GM12878 (cell line): ENCODE measurements around the gene CACNG4. TPM values are rescaled to one million over a fixed set of nuclear protein-coding genes. Genes with fewer than 3 reads are reported as not detected.

Experiments used
- ATAC-seq: fragments of 200-7000 bp; cut with Tn5 transposase; 3 replicates; pipeline ENCODE4 v1.9.1; 2020; ENCODE audit warnings: mild to moderate bottlenecking, moderate library complexity
- BruUV-seq: library from RNA; stranded (reverse); fragments of 400-500 nt; replicated peaks from 2 replicates; lab custom pipeline; 2021; lab: Mats Ljungman, UMichigan
- CTCF ChIA-PET: fragments of 300-600 bp; sonication (Branson Sonifier 250); formaldehyde crosslinking; extraction: SDS; loops from one replicate; lab custom pipeline; 2021; ENCODE audit warnings: inconsistent platforms; lab: Yijun Ruan, JAX
- POLR2A ChIA-PET: fragments of 350-600 bp; formaldehyde crosslinking; extraction: SDS; loops from one replicate; lab custom pipeline; 2021; ENCODE audit warnings: inconsistent platforms; lab: Charles Lee
- RAD21 ChIA-PET: fragments of 300-600 bp; sonication (Branson Sonifier 250); formaldehyde crosslinking; loops from one replicate; lab custom pipeline; 2023; ENCODE audit warnings: antibody characterized with exemption; ENCODE audit not compliant: unreplicated experiment; lab: Charles Lee
- SMC1A ChIA-PET: fragments of 300-600 bp; sonication (Branson Sonifier 250); formaldehyde crosslinking; loops from one replicate; lab custom pipeline; 2023; ENCODE audit not compliant: unreplicated experiment, uncharacterized antibody; lab: Charles Lee
- DNase-seq: peaks from one replicate; pipeline ENCODE4 v3.0.0-alpha.2; 2011; ENCODE audit warnings: low read depth, low spot score
- FAIRE-seq: peaks from 3 replicates; lab custom pipeline; 2011; peaks lifted over from hg19 to GRCh38; lab: Jason Lieb, UNC
- H2AFZ ChIP-seq: 2 replicates; pipeline ENCODE4 v1.6.0; 2011; ENCODE audit warnings: low read depth, low read length, control low read depth; ENCODE audit not compliant: control insufficient read depth
- H3K27ac ChIP-seq: 2 replicates; pipeline ENCODE4 v1.5.1; 2011; ENCODE audit warnings: control low read depth; ENCODE audit not compliant: control insufficient read depth, insufficient read depth
- H3K27me3 ChIP-seq, 2 experiments: replicated peaks in 1 of 2; 2 replicates each; pipeline versions ENCODE4 v1.6.0 to v1.6.1; 2011; ENCODE audit warnings: low read length in 1 of 2; ENCODE audit not compliant: control insufficient read depth in 2 of 2, insufficient read depth in 2 of 2
- H3K36me3 ChIP-seq, 2 experiments: 2 replicates each; pipeline ENCODE4 v1.5.1; 2011; ENCODE audit warnings: low read length in 1 of 2; ENCODE audit not compliant: control insufficient read depth in 2 of 2, insufficient read depth in 2 of 2
- H3K4me1 ChIP-seq: 2 replicates; pipeline ENCODE4 v1.6.1; 2011; ENCODE audit warnings: mild to moderate bottlenecking, low read length, moderate library complexity, mixed read lengths; ENCODE audit not compliant: control insufficient read depth, insufficient read depth
- H3K4me2 ChIP-seq: 2 replicates; pipeline ENCODE4 v1.6.0; 2011; ENCODE audit warnings: control low read depth; ENCODE audit not compliant: control insufficient read depth, insufficient read depth
- H3K4me3 ChIP-seq: fragments of 200-600 bp; sonication (generic); 2 replicates; pipeline ENCODE4 v1.5.1; 2016
- H3K79me2 ChIP-seq: 2 replicates; pipeline ENCODE4 v1.6.0; 2011; ENCODE audit warnings: low read length; ENCODE audit not compliant: control insufficient read depth, insufficient read depth
- H3K9ac ChIP-seq: 2 replicates; pipeline ENCODE4 v1.8.0; 2011; ENCODE audit warnings: low read length, control low read depth, mixed read lengths; ENCODE audit not compliant: control insufficient read depth, insufficient read depth
- H3K9me3 ChIP-seq: replicated peaks from 3 replicates; pipeline ENCODE4 v1.5.1; 2011; ENCODE audit warnings: mild to moderate bottlenecking, low read length; ENCODE audit not compliant: control insufficient read depth, insufficient read depth
- H4K20me1 ChIP-seq: 2 replicates; pipeline ENCODE4 v1.6.0; 2011; ENCODE audit not compliant: control insufficient read depth, insufficient read depth
- CEBPB ChIP-seq, 2 experiments: fragments of 150-350 bp in 1 of 2; IDR thresholded peaks; 2 replicates each; pipeline ENCODE4 v1.6.1; 2012 to 2014; ENCODE audit warnings: low read depth in 2 of 2, low read length in 2 of 2, borderline replicate concordance in 1 of 2, inconsistent platforms in 1 of 2
- CREM ChIP-seq: IDR thresholded peaks from 2 replicates; pipeline ENCODE4 v1.6.1; 2014; ENCODE audit warnings: antibody characterized with exemption, low read depth
- HDAC6 ChIP-seq: fragments of 200-600 bp; sonication (generic); IDR thresholded peaks from one replicate; pipeline ENCODE4 v1.8.0; 2017; ENCODE audit warnings: antibody characterized with exemption; ENCODE audit not compliant: unreplicated experiment
- IRF4 ChIP-seq: IDR thresholded peaks from 2 replicates; pipeline ENCODE4 v1.6.1; 2011; ENCODE audit warnings: low read depth, low read length
- MEF2B ChIP-seq: fragments of 450-650 bp; IDR thresholded peaks from 2 replicates; pipeline ENCODE4 v1.6.1; 2018; ENCODE audit warnings: mild to moderate bottlenecking, moderate library complexity; ENCODE audit not compliant: partially characterized antibody, poor library complexity, severe bottlenecking
- MXI1 ChIP-seq: fragments of 150-350 bp; IDR thresholded peaks from 2 replicates; pipeline ENCODE4 v1.6.1; 2011; ENCODE audit warnings: low read depth, mild to moderate bottlenecking, inconsistent platforms, low read length, improper control_type of control experiment
- MYC ChIP-seq: IDR thresholded peaks from 2 replicates; pipeline ENCODE4 v1.6.1; 2011; ENCODE audit warnings: mild to moderate bottlenecking, low read length, moderate library complexity, inconsistent platforms; ENCODE audit not compliant: insufficient read depth, insufficient replicate concordance, insufficient read length, severe bottlenecking
- NFYA ChIP-seq: IDR thresholded peaks from 2 replicates; pipeline ENCODE4 v1.6.1; 2011; ENCODE audit warnings: low read depth, mild to moderate bottlenecking, low read length, improper control_type of control experiment, borderline replicate concordance
- NFYB ChIP-seq: IDR thresholded peaks from 2 replicates; pipeline ENCODE4 v1.6.1; 2011; ENCODE audit warnings: low read depth, mild to moderate bottlenecking, low read length, improper control_type of control experiment, moderate library complexity; ENCODE audit not compliant: insufficient read depth
- NR2C2 ChIP-seq: IDR thresholded peaks from 2 replicates; pipeline ENCODE4 v1.6.1; 2011; ENCODE audit warnings: borderline replicate concordance, low read depth; ENCODE audit not compliant: control insufficient read depth, insufficient read length
- POLR2AphosphoS5 ChIP-seq: IDR thresholded peaks from 2 replicates; pipeline ENCODE4 v1.6.1; 2011; ENCODE audit warnings: mild to moderate bottlenecking, low read length, inconsistent platforms
- WGBS: methylation state at CpG from one replicate; pipeline ENCODE4 v1.1.6; 2016; ENCODE audit warnings: low lambda C conversion rate; ENCODE audit not compliant: insufficient replicate concordance, insufficient coverage; ENCODE audit errors: missing lambda C conversion rate; 5-methylcytosine and 5-hydroxymethylcytosine counted together
- in situ Hi-C: fragments of 300-500 bp; cut with MboI; formaldehyde crosslinking; loops from 9 replicates; pipeline ENCODE4 v1.14.3; 2018; ENCODE audit warnings: mixed read lengths
- intact Hi-C: fragments of 100-400 bp; cut with micrococcal nuclease; formaldehyde crosslinking; loops from one replicate; pipeline ENCODE4 v1.14.2; 2022; ENCODE audit not compliant: unreplicated experiment
- polyA plus RNA-seq, 11 experiments: library from polyadenylated mRNA; depleted of rRNA in 4 of 11; unstranded in 6 of 11; stranded (reverse) in 5 of 11; fragments of >200 nt; fragmentation: Nextera tagmentation in 4 of 11; fragmentation: Illumina TruSeq in 1 of 11; extraction: Ambion mirVana in 4 of 11; extraction: Trizol in 1 of 11; gene quantifications; 1 replicate in 1 of 11; 2 replicates in 10 of 11; pipeline versions ENCODE4 v1.2.1 to v1.2.3, GENCODE V29; 2011 to 2016; ENCODE audit warnings: inconsistent platforms in 2 of 11, missing spikeins in 2 of 11, low read depth in 1 of 11
- total RNA-seq, 4 experiments: library from RNA; depleted of rRNA in 3 of 4; stranded (reverse); fragments of >200 nt in 3 of 4; fragmentation: Illumina TruSeq in 1 of 4; extraction: Trizol in 1 of 4; gene quantifications; 2 replicates each; pipeline versions ENCODE4 v1.2.1 to v1.2.3, GENCODE V29; 2013 to 2021
- TF ChIP-seq, protein P1 (sequence below): fragments of 450-650 bp; IDR thresholded peaks from 2 replicates; pipeline ENCODE4 v1.6.1; 2014; ENCODE audit warnings: mild to moderate bottlenecking
- TF ChIP-seq, protein P2 (sequence below): IDR thresholded peaks from 2 replicates; pipeline ENCODE4 v1.6.1; 2011; ENCODE audit warnings: borderline replicate concordance, low read depth, mild to moderate bottlenecking, moderate library complexity, mixed read lengths, low read length; ENCODE audit not compliant: insufficient read depth; ENCODE audit errors: extremely low read length
- TF ChIP-seq, protein P3 (sequence below): IDR thresholded peaks from 2 replicates; pipeline ENCODE4 v1.6.1; 2012; ENCODE audit warnings: low read depth, low read length, improper control_type of control experiment

The CACNG4 gene
- total and polyA plus RNA-seq, 10 of the 15 experiments (the other 5 are each of a cell fraction or from before 2014, with no cell fraction given), result 0.08 TPM; not detected in 8

DNA sequence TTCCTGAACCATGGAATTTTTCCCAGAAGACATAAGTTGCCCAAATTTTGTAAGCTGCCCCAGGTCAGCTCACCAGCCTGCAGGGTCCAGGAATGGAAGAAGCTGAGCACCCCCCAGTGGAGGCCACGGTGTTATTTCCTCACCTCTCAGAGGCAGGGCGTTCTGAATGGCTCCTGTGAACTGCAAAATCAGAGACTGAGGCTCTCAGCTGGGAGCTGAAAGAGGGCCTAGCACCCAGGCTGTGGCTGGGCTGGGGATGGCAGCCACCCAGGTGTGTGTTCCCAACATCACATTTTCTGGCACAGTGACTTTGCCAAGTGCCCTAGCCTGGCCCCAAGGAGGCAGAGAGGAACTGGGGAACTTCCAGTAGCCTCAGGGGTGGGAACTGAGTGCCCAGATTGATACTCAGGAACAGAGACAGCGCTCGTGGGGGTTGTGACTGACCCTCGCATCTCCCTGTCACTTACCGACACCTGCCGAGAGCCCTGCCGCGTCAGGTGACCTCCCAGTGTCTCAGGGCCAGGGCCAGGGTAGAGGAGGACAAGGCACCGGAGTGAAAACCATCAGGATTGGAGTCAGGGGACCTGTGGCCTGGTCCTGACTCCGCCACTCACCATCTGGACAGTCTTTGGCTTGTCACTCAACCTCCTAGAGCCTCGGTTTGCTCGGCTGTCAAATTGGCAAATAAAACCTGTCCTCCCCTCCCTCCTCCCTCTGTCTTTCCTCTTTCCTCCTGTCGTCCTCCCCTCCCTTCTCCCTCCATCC is 11.3 kb downstream of the CACNG4 start (continued):
- TF ChIP-seq POLR2AphosphoS5, result no peak
- TF ChIP-seq, protein P1, sequence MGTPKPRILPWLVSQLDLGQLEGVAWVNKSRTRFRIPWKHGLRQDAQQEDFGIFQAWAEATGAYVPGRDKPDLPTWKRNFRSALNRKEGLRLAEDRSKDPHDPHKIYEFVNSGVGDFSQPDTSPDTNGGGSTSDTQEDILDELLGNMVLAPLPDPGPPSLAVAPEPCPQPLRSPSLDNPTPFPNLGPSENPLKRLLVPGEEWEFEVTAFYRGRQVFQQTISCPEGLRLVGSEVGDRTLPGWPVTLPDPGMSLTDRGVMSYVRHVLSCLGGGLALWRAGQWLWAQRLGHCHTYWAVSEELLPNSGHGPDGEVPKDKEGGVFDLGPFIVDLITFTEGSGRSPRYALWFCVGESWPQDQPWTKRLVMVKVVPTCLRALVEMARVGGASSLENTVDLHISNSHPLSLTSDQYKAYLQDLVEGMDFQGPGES, result no peak
- TF ChIP-seq CEBPB (IDR thresholded peaks at IDR 0.05; ENCODE audit: borderline replicate concordance in 1 of 2, low read depth in 2 of 2, low read length in 2 of 2), result no peak
- TF ChIP-seq, protein P2, sequence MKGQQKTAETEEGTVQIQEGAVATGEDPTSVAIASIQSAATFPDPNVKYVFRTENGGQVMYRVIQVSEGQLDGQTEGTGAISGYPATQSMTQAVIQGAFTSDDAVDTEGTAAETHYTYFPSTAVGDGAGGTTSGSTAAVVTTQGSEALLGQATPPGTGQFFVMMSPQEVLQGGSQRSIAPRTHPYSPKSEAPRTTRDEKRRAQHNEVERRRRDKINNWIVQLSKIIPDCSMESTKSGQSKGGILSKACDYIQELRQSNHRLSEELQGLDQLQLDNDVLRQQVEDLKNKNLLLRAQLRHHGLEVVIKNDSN, result no peak
- TF ChIP-seq CREM, result no peak
- no peak for TF ChIP-seq HDAC6
- TF ChIP-seq NFYB, result no peak
- no peak for TF ChIP-seq MYC
- TF ChIP-seq, protein P3, sequence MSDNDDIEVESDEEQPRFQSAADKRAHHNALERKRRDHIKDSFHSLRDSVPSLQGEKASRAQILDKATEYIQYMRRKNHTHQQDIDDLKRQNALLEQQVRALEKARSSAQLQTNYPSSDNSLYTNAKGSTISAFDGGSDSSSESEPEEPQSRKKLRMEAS, result no peak

DNA sequence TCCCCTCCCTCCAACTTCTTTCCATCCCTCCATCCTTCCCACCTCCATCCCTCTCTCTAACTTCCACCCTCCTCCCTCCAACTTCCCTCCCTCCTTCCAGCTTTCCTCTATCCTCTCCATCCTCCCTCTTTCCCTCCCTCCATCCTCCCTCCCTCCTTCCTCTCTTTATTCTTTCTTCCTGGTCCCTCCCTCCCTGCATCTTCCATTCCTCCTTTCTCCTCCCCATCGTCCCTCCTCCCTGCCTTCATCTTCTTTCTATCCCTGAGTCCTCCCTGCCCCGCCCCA is 11.8 kb downstream of the CACNG4 start:
- intact Hi-C loops (no loop called here), in situ Hi-C loops (no loop called here)
- ChIA-PET RAD21 (interaction anchor here (1.1 kb wide), 1 partner anchor 105 kb away, joined by 3 read pairs; no protein-coding TSS in a partner anchor), CTCF (no interaction called here), SMC1A (interaction anchor here (0.6 kb wide), 1 partner anchor 756 kb away, joined by 3 read pairs; no protein-coding TSS in a partner anchor), POLR2A (no interaction called here)
- Histone ChIP-seq H4K20me1 (no peaks in the 10 kb centered on the region), H3K4me1 (no peaks in the 10 kb centered on the region), H3K27ac (no peak overlapping the region), H2AFZ (no peak overlapping the region), H3K27me3 (peaks cover 0 to 3% of the 10 kb centered on the region in 2 experiments; a peak in 3 of 4 replicates), H3K9me3 (no peaks in the 10 kb centered on the region), H3K36me3 (no peaks in the 10 kb centered on the region), H3K79me2 (no peaks in the 10 kb centered on the region), H3K9ac (no peak overlapping the region), H3K4me3 (no peak overlapping the region), H3K4me2 (no peak overlapping the region)
- FAIRE-seq (no peak), DNase-seq (no peak), ATAC-seq (no peak)
- BruUV-seq, result no TSS peak
- WGBS, result 31% methylated on average over 2 of the region's 2 CpGs
- no peak for TF ChIP-seq NR2C2
- TF ChIP-seq IRF4, result no peak
- no peak for TF ChIP-seq MXI1
- no peak for TF ChIP-seq MEF2B
- no peak for TF ChIP-seq NFYA
